ENCODE results near the gene KIF2A. TPM values are rescaled to one million over a fixed set of nuclear protein-coding genes. Genes with fewer than 3 reads are reported as not detected.

KIF2A gene
- total and polyA plus RNA-seq, 2 of the 8 experiments (the other 6 are each of a cell fraction or from before 2014, with no cell fraction given): 18.4 to 97.1 TPM

GRCh38 chr5:62403411-62404250, 97.6 kb downstream of the KIF2A start, which contains the start of gene DIMT1 (continued):
- TF ChIP-seq CHD7 (IDR thresholded peaks at IDR 0.05; ENCODE audit: insufficient replicate concordance, low read length) (no peak), SP4 (IDR thresholded peaks at IDR 0.05; ENCODE audit: low read length) (no peak), SIX5 (IDR thresholded peaks at IDR 0.05; ENCODE audit: low read depth, low read length) (peak; percentile 73), RBBP5 (IDR thresholded peaks at IDR 0.05; ENCODE audit: borderline replicate concordance, low read depth, low read length) (no peak; the same call in 1 of the 2 replicates), TBP (IDR thresholded peaks at IDR 0.05; ENCODE audit: low read depth, low read length) (peak; percentile 85), POLR2A (IDR thresholded peaks at IDR 0.05; ENCODE audit: control extremely low read depth in 1 of 2, low read depth in 2 of 2, low read length in 2 of 2) (peak; percentile 93 to 96), RXRA (IDR thresholded peaks at IDR 0.05; ENCODE audit: insufficient read depth, low read depth, low read length) (no peak), RAD21 (IDR thresholded peaks at IDR 0.05 in 1 of 2, conservative IDR thresholded peaks at IDR 0.05 in 1 of 2; ENCODE audit: low read depth in 2 of 2, low read length in 2 of 2) (no peak), TAF1 (IDR thresholded peaks at IDR 0.05; ENCODE audit: low read depth, low read length) (peak; percentile 90)

Measured in H1 (cell line).